Breast epithelium (tissue), 3 donors: Measurements from ENCODE around the gene NCAPH2.

ENCODE experiments used
- POLR2A ChIP-seq: fragments of 450-650 bp; IDR thresholded peaks from one replicate; pipeline ENCODE4 v1.6.1; 2016; ENCODE audit warnings: antibody characterized with exemption, mild to moderate bottlenecking, moderate library complexity
- POLR2AphosphoS5 ChIP-seq, 3 donors: sonication (generic); formaldehyde crosslinking; IDR thresholded peaks; one replicate each; pipeline ENCODE4 v1.6.1; 2017; ENCODE audit warnings: antibody characterized with exemption in 3 of 3

DNA sequence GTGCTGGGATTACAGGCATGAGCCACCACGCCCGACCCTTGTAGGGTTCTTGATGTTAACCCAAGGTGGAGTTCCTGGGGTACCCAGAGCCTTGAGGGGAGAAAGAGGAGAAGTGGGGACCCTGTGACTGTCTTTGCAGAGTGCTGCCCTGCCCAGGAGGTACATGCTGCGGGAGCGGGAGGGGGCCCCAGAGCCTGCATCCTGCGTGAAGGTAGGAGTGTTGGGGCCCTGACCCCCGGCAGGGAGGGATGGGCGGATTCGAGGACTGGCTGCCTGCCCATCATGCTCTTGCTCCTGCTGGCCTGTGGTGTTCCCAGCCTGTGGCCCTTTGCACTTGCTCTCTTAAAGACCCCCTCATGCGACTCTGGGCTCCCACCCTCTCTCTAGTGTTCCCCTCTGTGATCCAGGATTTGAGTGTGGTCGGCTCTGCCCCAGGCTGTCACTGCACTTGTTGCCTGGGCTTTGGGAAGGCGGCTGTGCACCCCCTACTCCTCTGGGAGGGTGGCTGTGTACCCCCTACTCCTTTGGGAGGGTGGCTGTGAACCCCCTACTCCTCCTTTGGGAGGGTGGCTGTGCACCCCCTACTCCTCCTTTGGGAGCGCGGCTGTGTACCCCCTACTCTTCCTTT is 12.9 kb downstream of the NCAPH2 start:
- TF ChIP-seq POLR2A, result no peak
- TF ChIP-seq POLR2AphosphoS5 (IDR thresholded peaks at IDR 0.05), result no peak
